Fibroblast of villous mesenchyme (primary cell): Measurements from ENCODE around the gene JUN. TPM values are rescaled to one million over a fixed set of nuclear protein-coding genes. Genes with fewer than 3 reads are reported as not detected.

Source experiments
- DNase-seq: peaks from one replicate; pipeline ENCODE4 v3.0.0-alpha.2; 2010; ENCODE audit warnings: low read depth
- H3K4me3 ChIP-seq: 2 replicates; pipeline ENCODE4 v1.5.1; 2011; ENCODE audit warnings: low read depth, mild to moderate bottlenecking, low read length
- CTCF ChIP-seq: IDR thresholded peaks from 2 replicates; pipeline ENCODE4 v1.5.1; 2012; ENCODE audit warnings: low read depth, mild to moderate bottlenecking, low read length; ENCODE audit not compliant: insufficient read depth
- total RNA-seq: library from RNA; depleted of rRNA; stranded (reverse); fragments of >200 nt; gene quantifications from 2 replicates; pipeline ENCODE4 v1.2.3, GENCODE V29; 2012

JUN gene
- total RNA-seq, 1 donor: 84.6 TPM

DNA sequence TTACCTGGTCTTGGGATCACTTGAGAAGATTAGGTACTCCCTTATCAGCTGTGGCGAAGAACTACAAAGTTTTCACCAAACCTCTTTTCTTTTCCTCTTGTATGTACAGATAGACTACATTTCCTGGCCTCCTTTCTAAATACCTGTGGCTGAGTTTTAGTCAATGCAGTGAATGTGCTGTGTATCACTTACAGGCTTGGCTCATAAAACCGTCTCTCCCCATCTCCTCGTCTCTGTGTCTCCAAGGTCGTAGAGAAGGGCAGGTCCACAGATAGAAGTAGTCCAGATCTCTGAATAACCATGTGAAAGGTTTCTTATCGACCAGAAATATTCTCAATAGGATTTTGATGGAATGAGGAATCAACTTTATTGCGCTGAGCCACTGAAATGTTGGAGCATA, 9.0 kb upstream of the JUN start:
- no peak for DNase-seq
- no peak overlapping the region for H3K4me3 ChIP-seq
- no peak for TF ChIP-seq CTCF

- TF ChIP-seq CTCF: no peak
- DNase-seq: no peak
- no peak overlapping the region for H3K4me3 ChIP-seq
Measured at GRCh38 chr1:58791106-58791505, 7.3 kb upstream of the JUN start.

GRCh38 chr1:58789996-58790660, 6.3 kb upstream of the JUN start:
- no peak for DNase-seq
- TF ChIP-seq CTCF: no peak
- no peak overlapping the region for H3K4me3 ChIP-seq

GRCh38 chr1:58789322-58789856, 5.5 kb upstream of the JUN start:
- TF ChIP-seq CTCF: no peak
- no peak overlapping the region for H3K4me3 ChIP-seq
- DNase-seq: no peak

- TF ChIP-seq CTCF: no peak
- no peak for DNase-seq
Measured at GRCh38 chr1:58788259-58788658, 4.4 kb upstream of the JUN start.

DNA sequence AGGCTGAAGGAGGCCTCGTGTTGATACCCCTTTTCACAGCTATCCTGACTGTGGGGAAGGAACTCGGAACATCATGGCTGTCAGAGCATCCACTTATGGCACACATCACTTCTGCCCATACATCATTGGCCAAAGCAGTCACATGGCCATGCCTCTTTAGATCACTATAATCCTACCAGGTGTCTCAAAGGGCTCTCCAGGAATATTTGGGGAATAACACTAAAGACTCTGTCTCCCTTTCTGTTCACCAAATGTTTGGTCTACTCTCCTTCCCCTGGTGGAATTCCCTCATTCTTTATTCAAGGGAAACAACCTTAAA, 3.0 kb upstream of the JUN start:
- no peak for DNase-seq
- no peak overlapping the region for H3K4me3 ChIP-seq
- no peak for TF ChIP-seq CTCF

More at GRCh38 chr1:58788259-58788658, 4.4 kb upstream of the JUN start:
- H3K4me3 ChIP-seq: no peak overlapping the region

DNA sequence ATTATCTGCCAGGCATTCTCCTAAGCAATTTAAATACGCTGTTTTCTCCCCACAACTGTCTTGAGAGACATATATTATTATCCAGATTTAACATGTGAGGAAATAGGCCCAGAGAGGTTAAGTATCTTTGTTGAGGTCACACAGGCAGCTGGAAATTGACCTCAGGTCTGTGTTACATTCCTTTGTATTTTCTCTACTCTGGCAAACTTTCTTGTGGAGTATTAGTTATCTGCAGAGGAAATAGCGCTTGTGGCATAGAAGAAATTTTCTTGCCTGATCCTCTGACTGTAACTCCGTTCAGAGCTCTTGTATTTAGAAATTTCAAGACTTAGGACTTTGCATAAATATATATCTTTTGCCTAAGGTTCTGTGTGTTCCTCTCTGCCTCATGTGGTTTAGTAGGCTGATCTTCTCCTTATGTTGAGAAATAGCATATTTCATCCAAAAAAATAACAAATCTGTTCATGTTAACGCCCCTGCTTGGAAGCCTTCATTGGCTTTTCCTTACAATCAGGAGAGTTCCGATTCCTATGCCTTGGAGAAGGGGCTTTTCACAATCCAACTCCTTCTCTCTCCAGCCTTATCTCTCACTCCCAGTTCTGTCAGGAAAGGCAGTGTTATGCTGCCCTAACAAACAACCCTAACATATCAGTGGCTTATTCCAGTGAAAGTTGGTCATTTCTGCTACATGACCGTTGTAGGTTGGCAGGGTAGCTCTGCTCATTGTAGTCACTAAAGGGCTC, 2.5 kb upstream of the JUN start:
- H3K4me3 ChIP-seq: peak overlapping the region; percentile 86
- TF ChIP-seq CTCF: no peak
- DNase-seq: peak; percentile 93
